ENCODE results near the gene IFT88. TPM values are rescaled to one million over a fixed set of nuclear protein-coding genes. Genes with fewer than 3 reads are reported as not detected.

Gene IFT88
- total and polyA plus RNA-seq, 9 of the 15 experiments (the other 6 are each of a cell fraction or from before 2014, with no cell fraction given): 8.3 to 13.5 (median 10.0) TPM

GRCh38 chr13:20637811-20638210 is 70.9 kb downstream of the IFT88 start:
- Histone ChIP-seq H3K9me1 (ENCODE audit: control insufficient read depth, insufficient read depth, low read length) (no peaks in the 10 kb centered on the region), H2AFZ (ENCODE audit: low read depth, low read length) (no peak overlapping the region), H3K9me3 (replicated peaks; ENCODE audit: control insufficient read depth, insufficient read depth, low read depth, low read length) (no peaks in the 10 kb centered on the region), H3K27me3 (ENCODE audit: control insufficient read depth in 2 of 2, insufficient read depth in 2 of 2, low read length in 2 of 2) (no peaks in the 10 kb centered on the region), H3K4me1 (replicated peaks in 1 of 2; ENCODE audit: control insufficient read depth in 2 of 2, insufficient read depth in 2 of 2, low read length in 2 of 2) (no peaks in the 10 kb centered on the region), H3K9ac (ENCODE audit: insufficient read depth in 1 of 2, low read depth in 2 of 2, low read length in 2 of 2) (no peak overlapping the region), H3K4me3 (no peak overlapping the region), H3K27ac (ENCODE audit: extremely low read depth, low read depth, low read length) (no peak overlapping the region), H3K79me2 (ENCODE audit: control insufficient read depth, insufficient read depth, low read length) (no peaks in the 10 kb centered on the region), H3K36me3 (ENCODE audit: control insufficient read depth, insufficient read depth, low read length) (no peaks in the 10 kb centered on the region), H4K20me1 (replicated peaks; ENCODE audit: control insufficient read depth, insufficient read depth, low read length) (no peaks in the 10 kb centered on the region), H3K4me2 (ENCODE audit: insufficient read depth, low read length) (no peak overlapping the region)
- ChIA-PET CTCF (ENCODE audit: low intra/inter-chr PET ratio) (no interaction called here), POLR2A (interaction anchor here (0.7 kb wide), 1 partner anchor 99 kb away, joined by 3 read pairs; no protein-coding TSS in a partner anchor)
- BruUV-seq (replicated peaks): no TSS peak
- FAIRE-seq (no peak), DNase-seq (ENCODE audit: extremely low read depth in 1 of 4, low spot score in 3 of 4) (no peak), ATAC-seq (no peak)
- intact Hi-C loops (cut with micrococcal nuclease): no loop called here
- WGBS (ENCODE audit: insufficient coverage, low coverage, missing lambda C conversion rate): 54% methylated on average over 5 of the region's 5 CpGs
- in situ Hi-C loops (cut with MboI): no loop called here
- no peak for TF ChIP-seq ZNF398 (CRISPR knock-in tag; IDR thresholded peaks at IDR 0.05)

- no peaks in the 10 kb centered on the region for H3K9me3 ChIP-seq (replicated peaks; ENCODE audit: control insufficient read depth, insufficient read depth, low read depth, low read length)
- H4K20me1 ChIP-seq (replicated peaks; ENCODE audit: control insufficient read depth, insufficient read depth, low read length): no peaks in the 10 kb centered on the region
- no peaks in the 10 kb centered on the region for H3K79me2 ChIP-seq (ENCODE audit: control insufficient read depth, insufficient read depth, low read length)
- no peak overlapping the region for H3K4me3 ChIP-seq
- in situ Hi-C loops (cut with MboI) (no loop called here), intact Hi-C loops (cut with micrococcal nuclease) (no loop called here)
- ChIA-PET POLR2A (no interaction called here), CTCF (ENCODE audit: low intra/inter-chr PET ratio) (no interaction called here)
- BruUV-seq (replicated peaks): no TSS peak
- H3K4me2 ChIP-seq (ENCODE audit: insufficient read depth, low read length): no peak overlapping the region
- H3K9me1 ChIP-seq (ENCODE audit: control insufficient read depth, insufficient read depth, low read length): no peaks in the 10 kb centered on the region
- FAIRE-seq (no peak), ATAC-seq (no peak), DNase-seq (ENCODE audit: extremely low read depth in 1 of 4, low spot score in 3 of 4) (no peak)
- no peaks in the 10 kb centered on the region for H3K4me1 ChIP-seq (replicated peaks in 1 of 2; ENCODE audit: control insufficient read depth in 2 of 2, insufficient read depth in 2 of 2, low read length in 2 of 2)
- WGBS (ENCODE audit: insufficient coverage, low coverage, missing lambda C conversion rate): 61% methylated on average over 2 of the region's 2 CpGs
- H3K36me3 ChIP-seq (ENCODE audit: control insufficient read depth, insufficient read depth, low read length): no peaks in the 10 kb centered on the region
- H3K27me3 ChIP-seq (ENCODE audit: control insufficient read depth in 2 of 2, insufficient read depth in 2 of 2, low read length in 2 of 2): no peaks in the 10 kb centered on the region
- H2AFZ ChIP-seq (ENCODE audit: low read depth, low read length): no peak overlapping the region
- H3K9ac ChIP-seq (ENCODE audit: insufficient read depth in 1 of 2, low read depth in 2 of 2, low read length in 2 of 2): no peak overlapping the region
- no peak overlapping the region for H3K27ac ChIP-seq (ENCODE audit: extremely low read depth, low read depth, low read length)
- TF ChIP-seq SRSF1 (IDR thresholded peaks at IDR 0.05; ENCODE audit: low read depth, low read length): no peak
Observed at GRCh38 chr13:20647758-20648157, 80.8 kb downstream of the IFT88 start.

All from K562 (cell line).